ENCODE data around the gene MNAT1. TPM values are rescaled to one million over a fixed set of nuclear protein-coding genes. Genes with fewer than 3 reads are reported as not detected.

The MNAT1 gene
- 69.8 and 115 TPM in 2 replicates for total RNA-seq (2014; rRNA removed; shearing (Covaris generic))

- H3K9me3 ChIP-seq (replicated peaks), result no peaks in the 10 kb centered on the region
- peak within 1 kb of the TSS; percentile 15; the same call in 1 of the 2 replicates for H3K27ac ChIP-seq
- H3K4me1 ChIP-seq (replicated peaks), result peaks cover 7% of the 10 kb centered on the region
- no peaks in the 10 kb centered on the region for H3K36me3 ChIP-seq
- DNase-seq (ENCODE audit: low read depth in 1 of 2, low spot score in 2 of 2), result peak; percentile 73 to 75
- peak within 1 kb of the TSS; percentile 58 for H3K4me3 ChIP-seq
- no peaks in the 10 kb centered on the region for H3K27me3 ChIP-seq (replicated peaks)
These were observed at the start of gene MNAT1 for GRCh38 chr14:60734465-60735242. Gene MNAT1 (plus strand): TSS chr14:60734761. CDS start chr14:60734863, 102 bp downstream.

- H3K27me3 ChIP-seq (replicated peaks), result no peaks in the 10 kb centered on the region
- no peak overlapping the region for H3K27ac ChIP-seq
- no peaks in the 10 kb centered on the region for H3K4me1 ChIP-seq (replicated peaks)
- DNase-seq (ENCODE audit: low read depth in 1 of 2, low spot score in 2 of 2), result no peak
- H3K4me3 ChIP-seq, result no peak overlapping the region
- H3K9me3 ChIP-seq (replicated peaks), result no peaks in the 10 kb centered on the region
- H3K36me3 ChIP-seq, result no peaks in the 10 kb centered on the region
These were observed 47.7 kb upstream of the MNAT1 start for GRCh38 chr14:60686865-60687264.

- H3K27me3 ChIP-seq (replicated peaks), result no peaks in the 10 kb centered on the region
- DNase-seq (ENCODE audit: low read depth in 1 of 2, low spot score in 2 of 2), result no peak
These were observed 43.0 kb upstream of the MNAT1 start for GRCh38 chr14:60691383-60692113.

GRCh38 chr14:60695327-60695726 lies 39.2 kb upstream of the MNAT1 start:
- no peak for DNase-seq (ENCODE audit: low read depth in 1 of 2, low spot score in 2 of 2)
- H3K4me1 ChIP-seq (replicated peaks), result no peaks in the 10 kb centered on the region
- no peak overlapping the region for H3K27ac ChIP-seq
- H3K9me3 ChIP-seq (replicated peaks), result no peaks in the 10 kb centered on the region
- H3K36me3 ChIP-seq, result no peaks in the 10 kb centered on the region
- no peaks in the 10 kb centered on the region for H3K27me3 ChIP-seq (replicated peaks)
- no peak overlapping the region for H3K4me3 ChIP-seq

More at GRCh38 chr14:60691383-60692113, 43.0 kb upstream of the MNAT1 start:
- no peak overlapping the region for H3K4me3 ChIP-seq
- no peaks in the 10 kb centered on the region for H3K4me1 ChIP-seq (replicated peaks)
- no peak overlapping the region for H3K27ac ChIP-seq
- no peaks in the 10 kb centered on the region for H3K36me3 ChIP-seq
- no peaks in the 10 kb centered on the region for H3K9me3 ChIP-seq (replicated peaks)

GRCh38 chr14:60700598-60700997 lies 34.0 kb upstream of the MNAT1 start:
- H3K36me3 ChIP-seq, result no peaks in the 10 kb centered on the region
- H3K27ac ChIP-seq, result no peak overlapping the region
- DNase-seq (ENCODE audit: low read depth in 1 of 2, low spot score in 2 of 2), result no peak
- H3K9me3 ChIP-seq (replicated peaks), result no peaks in the 10 kb centered on the region
- no peaks in the 10 kb centered on the region for H3K27me3 ChIP-seq (replicated peaks)
- no peak overlapping the region for H3K4me3 ChIP-seq
- no peaks in the 10 kb centered on the region for H3K4me1 ChIP-seq (replicated peaks)

GRCh38 chr14:60705100-60705499 lies 29.5 kb upstream of the MNAT1 start:
- Histone ChIP-seq H3K4me1 (replicated peaks) (no peaks in the 10 kb centered on the region), H3K4me3 (no peak overlapping the region), H3K36me3 (no peaks in the 10 kb centered on the region), H3K27me3 (replicated peaks) (no peaks in the 10 kb centered on the region), H3K9me3 (replicated peaks) (no peaks in the 10 kb centered on the region), H3K27ac (no peak overlapping the region)
- no peak for DNase-seq (ENCODE audit: low read depth in 1 of 2, low spot score in 2 of 2)

GRCh38 chr14:60707858-60708257 lies 26.7 kb upstream of the MNAT1 start:
- H3K9me3 ChIP-seq (replicated peaks), result no peaks in the 10 kb centered on the region
- H3K4me1 ChIP-seq (replicated peaks), result no peaks in the 10 kb centered on the region
- no peaks in the 10 kb centered on the region for H3K36me3 ChIP-seq
- no peak overlapping the region for H3K4me3 ChIP-seq
- H3K27ac ChIP-seq, result no peak overlapping the region
- DNase-seq (ENCODE audit: low read depth in 1 of 2, low spot score in 2 of 2), result no peak
- no peaks in the 10 kb centered on the region for H3K27me3 ChIP-seq (replicated peaks)

- DNase-seq (ENCODE audit: low read depth in 1 of 2, low spot score in 2 of 2), result no peak
- H3K9me3 ChIP-seq (replicated peaks), result no peaks in the 10 kb centered on the region
- no peak overlapping the region for H3K4me3 ChIP-seq
- no peaks in the 10 kb centered on the region for H3K4me1 ChIP-seq (replicated peaks)
- H3K36me3 ChIP-seq, result peaks cover 12% of the 10 kb centered on the region
- no peak overlapping the region for H3K27ac ChIP-seq
- H3K27me3 ChIP-seq (replicated peaks), result no peaks in the 10 kb centered on the region
These were observed 24.1 kb upstream of the MNAT1 start for GRCh38 chr14:60710494-60710893.

GRCh38 chr14:60713513-60713912 lies 21.0 kb upstream of the MNAT1 start:
- no peak for DNase-seq (ENCODE audit: low read depth in 1 of 2, low spot score in 2 of 2)
- no peaks in the 10 kb centered on the region for H3K4me1 ChIP-seq (replicated peaks)

GRCh38 chr14:60720391-60720790 lies 14.2 kb upstream of the MNAT1 start:
- no peak overlapping the region for H3K27ac ChIP-seq
- DNase-seq (ENCODE audit: low read depth in 1 of 2, low spot score in 2 of 2), result no peak
- H3K4me3 ChIP-seq, result no peak overlapping the region

More at GRCh38 chr14:60713513-60713912, 21.0 kb upstream of the MNAT1 start:
- H3K36me3 ChIP-seq, result peaks cover 20% of the 10 kb centered on the region
- H3K4me3 ChIP-seq, result no peak overlapping the region
- no peak overlapping the region for H3K27ac ChIP-seq
- H3K27me3 ChIP-seq (replicated peaks), result no peaks in the 10 kb centered on the region
- H3K9me3 ChIP-seq (replicated peaks), result no peaks in the 10 kb centered on the region

GRCh38 chr14:60720962-60721325 lies 13.6 kb upstream of the MNAT1 start:
- Histone ChIP-seq H3K36me3 (peaks cover 28% of the 10 kb centered on the region), H3K9me3 (replicated peaks) (no peaks in the 10 kb centered on the region), H3K27me3 (replicated peaks) (no peaks in the 10 kb centered on the region), H3K4me1 (replicated peaks) (peaks cover 8% of the 10 kb centered on the region), H3K27ac (no peak overlapping the region), H3K4me3 (peak overlapping the region; percentile 67)
- DNase-seq (ENCODE audit: low read depth in 1 of 2, low spot score in 2 of 2), result no peak

More at GRCh38 chr14:60720391-60720790, 14.2 kb upstream of the MNAT1 start:
- peaks cover 8% of the 10 kb centered on the region for H3K4me1 ChIP-seq (replicated peaks)
- H3K36me3 ChIP-seq, result peaks cover 28% of the 10 kb centered on the region
- H3K9me3 ChIP-seq (replicated peaks), result no peaks in the 10 kb centered on the region
- no peaks in the 10 kb centered on the region for H3K27me3 ChIP-seq (replicated peaks)

- no peaks in the 10 kb centered on the region for H3K27me3 ChIP-seq (replicated peaks)
- H3K36me3 ChIP-seq, result peaks cover 28% of the 10 kb centered on the region
- no peaks in the 10 kb centered on the region for H3K9me3 ChIP-seq (replicated peaks)
- H3K4me1 ChIP-seq (replicated peaks), result peaks cover 8% of the 10 kb centered on the region
- peak overlapping the region; percentile 67 for H3K4me3 ChIP-seq
- H3K27ac ChIP-seq, result no peak overlapping the region
- peak; percentile 32 to 73 for DNase-seq (ENCODE audit: low read depth in 1 of 2, low spot score in 2 of 2)
These were observed 13.0 kb upstream of the MNAT1 start for GRCh38 chr14:60721326-60722106.

GRCh38 chr14:60722107-60722356 lies 12.5 kb upstream of the MNAT1 start:
- H3K9me3 ChIP-seq (replicated peaks), result no peaks in the 10 kb centered on the region
- H3K36me3 ChIP-seq, result peaks cover 28% of the 10 kb centered on the region
- H3K4me1 ChIP-seq (replicated peaks), result peaks cover 8% of the 10 kb centered on the region
- no peak for DNase-seq (ENCODE audit: low read depth in 1 of 2, low spot score in 2 of 2)
- H3K4me3 ChIP-seq, result peak overlapping the region; percentile 67
- no peak overlapping the region for H3K27ac ChIP-seq
- H3K27me3 ChIP-seq (replicated peaks), result no peaks in the 10 kb centered on the region

Data from SJSA1 (cell line).